Putamen (tissue), 1 donor: Measurements from ENCODE around the gene PRR20C.
"Not testable (repeated sequence)": the region's sequence is repeated elsewhere in the genome, so short reads cannot be mapped to it uniquely, and the experiment has no call there.

Experiments used
- DNase-seq: peaks from one replicate; pipeline ENCODE4 v3.0.0-alpha.2; 2016; ENCODE audit warnings: low spot score

Gene PRR20C

GRCh38 chr13:57153761-57154160 is at the start of gene PRR20C:
Gene PRR20C, plus strand, starts transcription at chr13:57154061. Its CDS starts 387 bp downstream, at chr13:57154448.
- not testable (repeated sequence) for DNase-seq

- no peak for DNase-seq
These were observed 38.9 kb upstream of the PRR20C start for GRCh38 chr13:57114945-57115344.

GRCh38 chr13:57123681-57124080 is 30.2 kb upstream of the PRR20C start:
- DNase-seq, result no peak

- DNase-seq, result no peak
These were observed 25.0 kb upstream of the PRR20C start for GRCh38 chr13:57128909-57129308.

- no peak for DNase-seq
These were observed 17.8 kb upstream of the PRR20C start for GRCh38 chr13:57136093-57136492.

GRCh38 chr13:57137585-57137984 is 16.3 kb upstream of the PRR20C start:
- DNase-seq, result no peak

GRCh38 chr13:57138988-57139387 is 14.9 kb upstream of the PRR20C start:
- DNase-seq, result no peak

GRCh38 chr13:57139781-57140180 is 14.1 kb upstream of the PRR20C start:
- DNase-seq, result not testable (repeated sequence)

- not testable (repeated sequence) for DNase-seq
These were observed 13.5 kb upstream of the PRR20C start, which contains the start of gene PRR20A for GRCh38 chr13:57140235-57140968. Gene PRR20A, plus strand, starts transcription at chr13:57140918. Its CDS starts 387 bp downstream, at chr13:57141305.

- DNase-seq, result not testable (repeated sequence)
These were observed 6.7 kb upstream of the PRR20C start, which contains the start of gene PRR20B for GRCh38 chr13:57147188-57147587. Gene PRR20B, plus strand, starts transcription at chr13:57147488. Its CDS starts 387 bp downstream, at chr13:57147875.

GRCh38 chr13:57148106-57148505 is 5.8 kb upstream of the PRR20C start:
- DNase-seq, result not testable (repeated sequence)

GRCh38 chr13:57160332-57160731 is 6.5 kb downstream of the PRR20C start, which contains the start of gene PRR20D:
Gene PRR20D, plus strand, starts transcription at chr13:57160632. Its CDS starts 387 bp downstream, at chr13:57161019.
- DNase-seq, result not testable (repeated sequence)

- DNase-seq, result not testable (repeated sequence)
These were observed 13.0 kb downstream of the PRR20C start, which contains the start of gene PRR20E for GRCh38 chr13:57166897-57167296. Gene PRR20E, plus strand, starts transcription at chr13:57167197. Its CDS starts 387 bp downstream, at chr13:57167584.

- DNase-seq, result no peak
These were observed 37.8 kb downstream of the PRR20C start for GRCh38 chr13:57191667-57192066.
